ENCODE measurements around the gene TSPAN4. TPM values are rescaled to one million over a fixed set of nuclear protein-coding genes. Genes with fewer than 3 reads are reported as not detected.
A peak's percentile ranks its signal among the peaks of the same experiment; 100 is the strongest.

The TSPAN4 gene
- total and polyA plus RNA-seq, 10 of the 15 experiments (the other 5 are each of a cell fraction or from before 2014, with no cell fraction given): 0.37 to 14.0 (median 8.5) TPM; not detected in 1

DNA sequence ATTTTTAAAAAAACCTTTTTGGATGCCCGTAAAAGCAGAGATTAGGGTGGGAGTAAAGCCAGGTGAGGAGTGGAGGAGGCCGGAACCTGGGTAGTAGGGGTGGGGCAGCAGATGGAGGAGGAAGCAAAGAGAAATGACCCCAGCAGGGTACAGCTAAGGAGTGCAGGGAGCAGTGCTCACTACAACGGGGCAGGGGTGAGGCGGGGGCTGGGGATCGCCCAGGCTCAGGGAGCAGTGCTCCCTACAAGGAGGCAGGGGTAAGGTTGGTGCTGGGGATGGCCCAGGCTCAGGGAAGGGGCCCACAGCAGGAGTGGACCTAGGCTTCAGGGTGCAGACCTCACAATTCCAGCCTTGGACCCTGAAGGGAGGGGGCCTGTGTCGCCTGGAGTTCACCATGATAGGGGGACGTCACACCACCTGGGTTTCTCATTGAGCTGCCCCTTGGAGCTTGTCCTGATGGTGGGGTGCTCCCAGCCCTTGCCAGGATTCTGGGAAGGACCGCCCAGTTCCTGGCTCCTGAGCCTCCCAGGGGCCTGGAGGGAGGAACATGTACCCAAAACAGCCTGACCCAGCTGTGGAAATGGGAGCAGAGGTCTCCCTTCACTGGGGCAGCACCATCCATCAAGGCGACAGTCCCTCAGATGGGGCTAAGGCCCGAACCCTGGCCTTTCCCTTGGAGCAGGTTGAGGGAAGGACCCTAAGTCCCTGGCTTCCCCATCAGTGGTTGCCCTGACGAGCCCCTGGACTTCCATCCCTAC, 26.8 kb upstream of the TSPAN4 start:
- no peak for TF ChIP-seq MYB (IDR thresholded peaks at IDR 0.05; ENCODE audit: borderline replicate concordance, low read depth, low read length)
- TF ChIP-seq POLR2A (IDR thresholded peaks at IDR 0.05; ENCODE audit: low read depth, low read length): peak; percentile 49; the same call in 1 of the 2 replicates
- TF ChIP-seq SMAD1 (IDR thresholded peaks at IDR 0.05; ENCODE audit: low read depth, partially characterized antibody): no peak
- no peak for TF ChIP-seq NFIC (IDR thresholded peaks at IDR 0.05; ENCODE audit: low read depth, low read length)
- no peak for TF ChIP-seq IKZF2 (IDR thresholded peaks at IDR 0.05)
- BruUV-seq (replicated peaks): no TSS peak
- DNase-seq (ENCODE audit: low read depth, low spot score) (no peak), ATAC-seq (no peak), FAIRE-seq (no peak)
- Histone ChIP-seq H3K9ac (ENCODE audit: control insufficient read depth, insufficient read depth, low read length) (no peak overlapping the region), H3K27me3 (replicated peaks in 1 of 2; ENCODE audit: control insufficient read depth in 2 of 2, insufficient read depth in 2 of 2, low read length in 1 of 2) (no peaks in the 10 kb centered on the region), H3K36me3 (ENCODE audit: control insufficient read depth in 2 of 2, insufficient read depth in 2 of 2, low read length in 1 of 2) (peaks cover 8 to 28% of the 10 kb centered on the region in 2 experiments; a peak in 3 of 4 replicates), H3K4me1 (ENCODE audit: control insufficient read depth, insufficient read depth, low read length) (peaks cover 7% of the 10 kb centered on the region), H3K79me2 (ENCODE audit: control insufficient read depth, insufficient read depth, low read length) (peaks cover 19% of the 10 kb centered on the region), H3K4me2 (ENCODE audit: control insufficient read depth, insufficient read depth) (no peak overlapping the region), H4K20me1 (ENCODE audit: control insufficient read depth, insufficient read depth) (peaks cover 8% of the 10 kb centered on the region), H2AFZ (ENCODE audit: control insufficient read depth, low read depth, low read length) (no peak overlapping the region), H3K27ac (ENCODE audit: control insufficient read depth, insufficient read depth) (no peak overlapping the region), H3K4me3 (no peak overlapping the region), H3K9me3 (replicated peaks; ENCODE audit: control insufficient read depth, insufficient read depth, low read length) (no peaks in the 10 kb centered on the region)
- ChIA-PET POLR2A (no interaction called here), RAD21 (ENCODE audit: unreplicated experiment) (no interaction called here), CTCF (no interaction called here), SMC1A (ENCODE audit: uncharacterized antibody, unreplicated experiment) (no interaction called here)
- 80% methylated on average over 9 of the region's 11 CpGs for WGBS (ENCODE audit: insufficient coverage, insufficient replicate concordance, low lambda C conversion rate, missing lambda C conversion rate)
- intact Hi-C loops (cut with micrococcal nuclease; ENCODE audit: unreplicated experiment): no loop called here
- in situ Hi-C loops (cut with MboI): loop anchor here (25.0 kb wide), 1 partner anchor 1571 kb away; the partner anchor contains the start of gene CD81

DNA sequence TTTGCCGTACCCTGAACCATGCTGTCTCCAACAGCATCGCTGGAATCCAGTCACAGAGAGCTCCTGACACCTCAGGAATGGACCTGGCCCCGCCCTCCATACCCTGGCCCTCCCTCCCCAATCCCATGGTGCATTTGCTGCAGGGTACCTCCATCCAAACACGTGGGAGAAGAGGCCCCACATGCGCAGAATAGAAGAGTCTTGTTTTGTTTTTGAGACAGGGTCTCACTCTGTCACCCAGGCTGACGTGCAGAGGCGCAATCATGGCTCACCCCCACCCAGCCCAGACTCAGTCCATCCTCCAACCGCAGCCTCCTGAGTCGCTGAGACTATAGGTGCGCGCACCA, 26.2 kb upstream of the TSPAN4 start:
- no TSS peak for BruUV-seq (replicated peaks)
- no peak for ATAC-seq
- no peaks in the 10 kb centered on the region for H3K27me3 ChIP-seq (replicated peaks in 1 of 2; ENCODE audit: control insufficient read depth in 2 of 2, insufficient read depth in 2 of 2, low read length in 1 of 2)
- ChIA-PET CTCF (no interaction called here), RAD21 (ENCODE audit: unreplicated experiment) (no interaction called here), SMC1A (ENCODE audit: uncharacterized antibody, unreplicated experiment) (no interaction called here), POLR2A (interaction anchor here (1.0 kb wide), 1 partner anchor 93 kb away, joined by 7 read pairs; no protein-coding TSS in a partner anchor)
- H3K36me3 ChIP-seq (ENCODE audit: control insufficient read depth in 2 of 2, insufficient read depth in 2 of 2, low read length in 1 of 2): peaks cover 8 to 27% of the 10 kb centered on the region in 2 experiments; a peak in 3 of 4 replicates
- no peak overlapping the region for H3K9ac ChIP-seq (ENCODE audit: control insufficient read depth, insufficient read depth, low read length)
- in situ Hi-C loops (cut with MboI): loop anchor here (25.0 kb wide), 1 partner anchor 1571 kb away; the partner anchor contains the start of gene CD81
- intact Hi-C loops (cut with micrococcal nuclease; ENCODE audit: unreplicated experiment): no loop called here
- H3K9me3 ChIP-seq (replicated peaks; ENCODE audit: control insufficient read depth, insufficient read depth, low read length): no peaks in the 10 kb centered on the region
- H3K4me2 ChIP-seq (ENCODE audit: control insufficient read depth, insufficient read depth): no peak overlapping the region
- TF ChIP-seq, protein P1, sequence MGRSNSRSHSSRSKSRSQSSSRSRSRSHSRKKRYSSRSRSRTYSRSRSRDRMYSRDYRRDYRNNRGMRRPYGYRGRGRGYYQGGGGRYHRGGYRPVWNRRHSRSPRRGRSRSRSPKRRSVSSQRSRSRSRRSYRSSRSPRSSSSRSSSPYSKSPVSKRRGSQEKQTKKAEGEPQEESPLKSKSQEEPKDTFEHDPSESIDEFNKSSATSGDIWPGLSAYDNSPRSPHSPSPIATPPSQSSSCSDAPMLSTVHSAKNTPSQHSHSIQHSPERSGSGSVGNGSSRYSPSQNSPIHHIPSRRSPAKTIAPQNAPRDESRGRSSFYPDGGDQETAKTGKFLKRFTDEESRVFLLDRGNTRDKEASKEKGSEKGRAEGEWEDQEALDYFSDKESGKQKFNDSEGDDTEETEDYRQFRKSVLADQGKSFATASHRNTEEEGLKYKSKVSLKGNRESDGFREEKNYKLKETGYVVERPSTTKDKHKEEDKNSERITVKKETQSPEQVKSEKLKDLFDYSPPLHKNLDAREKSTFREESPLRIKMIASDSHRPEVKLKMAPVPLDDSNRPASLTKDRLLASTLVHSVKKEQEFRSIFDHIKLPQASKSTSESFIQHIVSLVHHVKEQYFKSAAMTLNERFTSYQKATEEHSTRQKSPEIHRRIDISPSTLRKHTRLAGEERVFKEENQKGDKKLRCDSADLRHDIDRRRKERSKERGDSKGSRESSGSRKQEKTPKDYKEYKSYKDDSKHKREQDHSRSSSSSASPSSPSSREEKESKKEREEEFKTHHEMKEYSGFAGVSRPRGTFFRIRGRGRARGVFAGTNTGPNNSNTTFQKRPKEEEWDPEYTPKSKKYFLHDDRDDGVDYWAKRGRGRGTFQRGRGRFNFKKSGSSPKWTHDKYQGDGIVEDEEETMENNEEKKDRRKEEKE (IDR thresholded peaks at IDR 0.05): no peak
- TF ChIP-seq, protein P2, sequence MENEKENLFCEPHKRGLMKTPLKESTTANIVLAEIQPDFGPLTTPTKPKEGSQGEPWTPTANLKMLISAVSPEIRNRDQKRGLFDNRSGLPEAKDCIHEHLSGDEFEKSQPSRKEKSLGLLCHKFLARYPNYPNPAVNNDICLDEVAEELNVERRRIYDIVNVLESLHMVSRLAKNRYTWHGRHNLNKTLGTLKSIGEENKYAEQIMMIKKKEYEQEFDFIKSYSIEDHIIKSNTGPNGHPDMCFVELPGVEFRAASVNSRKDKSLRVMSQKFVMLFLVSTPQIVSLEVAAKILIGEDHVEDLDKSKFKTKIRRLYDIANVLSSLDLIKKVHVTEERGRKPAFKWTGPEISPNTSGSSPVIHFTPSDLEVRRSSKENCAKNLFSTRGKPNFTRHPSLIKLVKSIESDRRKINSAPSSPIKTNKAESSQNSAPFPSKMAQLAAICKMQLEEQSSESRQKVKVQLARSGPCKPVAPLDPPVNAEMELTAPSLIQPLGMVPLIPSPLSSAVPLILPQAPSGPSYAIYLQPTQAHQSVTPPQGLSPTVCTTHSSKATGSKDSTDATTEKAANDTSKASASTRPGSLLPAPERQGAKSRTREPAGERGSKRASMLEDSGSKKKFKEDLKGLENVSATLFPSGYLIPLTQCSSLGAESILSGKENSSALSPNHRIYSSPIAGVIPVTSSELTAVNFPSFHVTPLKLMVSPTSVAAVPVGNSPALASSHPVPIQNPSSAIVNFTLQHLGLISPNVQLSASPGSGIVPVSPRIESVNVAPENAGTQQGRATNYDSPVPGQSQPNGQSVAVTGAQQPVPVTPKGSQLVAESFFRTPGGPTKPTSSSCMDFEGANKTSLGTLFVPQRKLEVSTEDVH (IDR thresholded peaks at IDR 0.05; ENCODE audit: low read depth, partially characterized antibody): no peak
- H3K4me1 ChIP-seq (ENCODE audit: control insufficient read depth, insufficient read depth, low read length): peaks cover 4% of the 10 kb centered on the region
- FAIRE-seq: no peak
- peaks cover 5% of the 10 kb centered on the region for H4K20me1 ChIP-seq (ENCODE audit: control insufficient read depth, insufficient read depth)
- 89% methylated on average over 11 of the region's 11 CpGs for WGBS (ENCODE audit: insufficient coverage, insufficient replicate concordance, low lambda C conversion rate, missing lambda C conversion rate)
- no peak overlapping the region for H3K4me3 ChIP-seq
- no peak overlapping the region for H2AFZ ChIP-seq (ENCODE audit: control insufficient read depth, low read depth, low read length)
- no peak overlapping the region for H3K27ac ChIP-seq (ENCODE audit: control insufficient read depth, insufficient read depth)
- H3K79me2 ChIP-seq (ENCODE audit: control insufficient read depth, insufficient read depth, low read length): peaks cover 13% of the 10 kb centered on the region
- no peak for DNase-seq (ENCODE audit: low read depth, low spot score)
